Ishikawa (cell line): Measurements from ENCODE around the gene TBC1D5.
A peak's percentile ranks its signal among the peaks of the same experiment; 100 is the strongest.

Experiments used
- CEBPB ChIP-seq: IDR thresholded peaks from 2 replicates; pipeline ENCODE4 v1.6.1; 2012
- CREB1 ChIP-seq: IDR thresholded peaks from 2 replicates; pipeline ENCODE4 v1.6.1; 2012; ENCODE audit warnings: low read depth
- EGR1 ChIP-seq: IDR thresholded peaks from 2 replicates; pipeline ENCODE4 v1.6.1; 2012
- EP300 ChIP-seq: IDR thresholded peaks from 2 replicates; pipeline ENCODE4 v1.6.1; 2012; ENCODE audit warnings: borderline replicate concordance
- FOXM1 ChIP-seq: IDR thresholded peaks from 2 replicates; pipeline ENCODE4 v1.6.1; 2012; ENCODE audit warnings: low read depth, borderline replicate concordance
- NFIC ChIP-seq: IDR thresholded peaks from 2 replicates; pipeline ENCODE4 v1.6.1; 2012
- RAD21 ChIP-seq: IDR thresholded peaks from 2 replicates; pipeline ENCODE4 v1.6.1; 2012; ENCODE audit warnings: low read depth
- TAF1 ChIP-seq: IDR thresholded peaks from 2 replicates; pipeline ENCODE4 v1.6.1; 2012; ENCODE audit warnings: low read depth, mild to moderate bottlenecking
- TCF12 ChIP-seq: IDR thresholded peaks from 2 replicates; pipeline ENCODE4 v1.6.1; 2012; ENCODE audit warnings: low read depth
- TEAD4 ChIP-seq: IDR thresholded peaks from 2 replicates; pipeline ENCODE4 v1.6.1; 2012
- YY1 ChIP-seq: IDR thresholded peaks from 2 replicates; pipeline ENCODE4 v1.6.1; 2012; ENCODE audit warnings: low read depth
- ZBTB7A ChIP-seq: IDR thresholded peaks from 2 replicates; pipeline ENCODE4 v1.6.1; 2012; ENCODE audit warnings: low read depth
- TF ChIP-seq, protein P1 (sequence below): IDR thresholded peaks from 2 replicates; pipeline ENCODE4 v1.6.1; 2012
- TF ChIP-seq, protein P2 (sequence below): IDR thresholded peaks from 2 replicates; pipeline ENCODE4 v1.6.1; 2012; ENCODE audit warnings: low read depth, mild to moderate bottlenecking
- TF ChIP-seq, protein P3 (sequence below): IDR thresholded peaks from 2 replicates; pipeline ENCODE4 v1.6.1; 2012

Gene TBC1D5

DNA sequence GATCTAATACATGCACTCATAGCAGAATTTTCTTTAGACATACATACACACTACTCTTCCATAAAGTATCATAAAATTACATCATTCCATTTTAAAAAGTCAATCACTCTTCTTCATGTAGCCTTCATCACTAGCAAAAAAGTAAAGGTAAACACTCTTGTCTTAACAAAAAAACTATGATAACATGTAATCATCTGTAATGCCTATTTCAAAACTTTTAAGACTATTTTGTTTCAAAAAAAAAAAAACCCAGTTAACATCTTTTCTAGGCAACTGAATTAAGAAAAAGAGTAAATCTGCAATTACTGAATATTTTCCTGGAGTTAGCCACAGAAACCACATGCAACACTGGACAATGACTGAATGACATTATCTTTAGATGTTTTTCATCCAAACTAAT is 4.8 kb downstream of the TBC1D5 start:
- TF ChIP-seq TEAD4: no peak
- TF ChIP-seq YY1: no peak
- no peak for TF ChIP-seq TAF1
- TF ChIP-seq CEBPB: no peak
- no peak for TF ChIP-seq RAD21
- no peak for TF ChIP-seq FOXM1
- TF ChIP-seq TCF12: no peak
- TF ChIP-seq CREB1: no peak

DNA sequence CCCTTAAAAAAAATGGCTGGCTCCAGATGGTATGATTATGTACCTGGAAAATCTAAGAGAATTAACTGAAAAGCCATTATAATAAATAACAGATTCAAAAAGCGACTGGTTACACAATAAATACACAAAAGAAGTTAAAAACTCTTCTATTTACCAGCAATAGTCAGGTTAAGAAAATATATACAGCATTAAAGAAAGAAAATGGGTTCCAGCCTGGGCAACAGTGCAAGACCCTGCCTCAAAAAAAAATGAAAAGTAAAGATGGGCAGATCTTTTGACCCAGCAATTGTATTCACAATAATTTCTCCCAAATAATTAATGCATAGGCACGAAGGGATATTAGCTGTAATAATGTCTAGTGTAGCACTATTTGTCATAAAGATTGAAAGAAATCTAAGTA is 8.7 kb downstream of the TBC1D5 start:
- no peak for TF ChIP-seq TAF1
- TF ChIP-seq, protein P1, sequence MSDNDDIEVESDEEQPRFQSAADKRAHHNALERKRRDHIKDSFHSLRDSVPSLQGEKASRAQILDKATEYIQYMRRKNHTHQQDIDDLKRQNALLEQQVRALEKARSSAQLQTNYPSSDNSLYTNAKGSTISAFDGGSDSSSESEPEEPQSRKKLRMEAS: no peak
- TF ChIP-seq RAD21: no peak
- TF ChIP-seq YY1: no peak

DNA sequence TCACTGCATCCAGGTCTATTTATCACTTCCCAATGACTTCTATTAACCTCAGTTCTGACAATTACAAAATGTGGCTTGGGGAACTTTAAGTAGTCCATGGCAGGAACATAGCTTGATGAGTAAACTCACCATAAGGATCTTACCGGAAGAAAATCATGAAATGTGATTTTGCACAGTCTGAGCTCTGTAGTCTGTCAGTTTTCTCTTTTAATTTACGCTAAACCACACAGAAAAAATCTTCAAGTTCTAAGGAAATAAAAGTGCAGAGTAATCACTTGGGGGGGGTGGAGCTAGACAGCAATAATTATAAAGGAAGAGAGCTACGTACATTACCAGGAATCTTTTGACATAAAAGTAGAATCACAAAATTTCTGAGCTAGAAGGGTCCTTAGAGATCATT is 9.2 kb downstream of the TBC1D5 start:
- TF ChIP-seq NFIC: no peak
- TF ChIP-seq CREB1: no peak
- TF ChIP-seq, protein P1: no peak
- no peak for TF ChIP-seq RAD21
- TF ChIP-seq ZBTB7A: no peak
- TF ChIP-seq TCF12: no peak
- TF ChIP-seq FOXM1: no peak
- no peak for TF ChIP-seq TEAD4
- TF ChIP-seq YY1: no peak
- TF ChIP-seq, protein P2, sequence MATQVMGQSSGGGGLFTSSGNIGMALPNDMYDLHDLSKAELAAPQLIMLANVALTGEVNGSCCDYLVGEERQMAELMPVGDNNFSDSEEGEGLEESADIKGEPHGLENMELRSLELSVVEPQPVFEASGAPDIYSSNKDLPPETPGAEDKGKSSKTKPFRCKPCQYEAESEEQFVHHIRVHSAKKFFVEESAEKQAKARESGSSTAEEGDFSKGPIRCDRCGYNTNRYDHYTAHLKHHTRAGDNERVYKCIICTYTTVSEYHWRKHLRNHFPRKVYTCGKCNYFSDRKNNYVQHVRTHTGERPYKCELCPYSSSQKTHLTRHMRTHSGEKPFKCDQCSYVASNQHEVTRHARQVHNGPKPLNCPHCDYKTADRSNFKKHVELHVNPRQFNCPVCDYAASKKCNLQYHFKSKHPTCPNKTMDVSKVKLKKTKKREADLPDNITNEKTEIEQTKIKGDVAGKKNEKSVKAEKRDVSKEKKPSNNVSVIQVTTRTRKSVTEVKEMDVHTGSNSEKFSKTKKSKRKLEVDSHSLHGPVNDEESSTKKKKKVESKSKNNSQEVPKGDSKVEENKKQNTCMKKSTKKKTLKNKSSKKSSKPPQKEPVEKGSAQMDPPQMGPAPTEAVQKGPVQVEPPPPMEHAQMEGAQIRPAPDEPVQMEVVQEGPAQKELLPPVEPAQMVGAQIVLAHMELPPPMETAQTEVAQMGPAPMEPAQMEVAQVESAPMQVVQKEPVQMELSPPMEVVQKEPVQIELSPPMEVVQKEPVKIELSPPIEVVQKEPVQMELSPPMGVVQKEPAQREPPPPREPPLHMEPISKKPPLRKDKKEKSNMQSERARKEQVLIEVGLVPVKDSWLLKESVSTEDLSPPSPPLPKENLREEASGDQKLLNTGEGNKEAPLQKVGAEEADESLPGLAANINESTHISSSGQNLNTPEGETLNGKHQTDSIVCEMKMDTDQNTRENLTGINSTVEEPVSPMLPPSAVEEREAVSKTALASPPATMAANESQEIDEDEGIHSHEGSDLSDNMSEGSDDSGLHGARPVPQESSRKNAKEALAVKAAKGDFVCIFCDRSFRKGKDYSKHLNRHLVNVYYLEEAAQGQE: no peak
- no peak for TF ChIP-seq CEBPB
- no peak for TF ChIP-seq EGR1
- TF ChIP-seq EP300: no peak
- no peak for TF ChIP-seq TAF1
- TF ChIP-seq, protein P3, sequence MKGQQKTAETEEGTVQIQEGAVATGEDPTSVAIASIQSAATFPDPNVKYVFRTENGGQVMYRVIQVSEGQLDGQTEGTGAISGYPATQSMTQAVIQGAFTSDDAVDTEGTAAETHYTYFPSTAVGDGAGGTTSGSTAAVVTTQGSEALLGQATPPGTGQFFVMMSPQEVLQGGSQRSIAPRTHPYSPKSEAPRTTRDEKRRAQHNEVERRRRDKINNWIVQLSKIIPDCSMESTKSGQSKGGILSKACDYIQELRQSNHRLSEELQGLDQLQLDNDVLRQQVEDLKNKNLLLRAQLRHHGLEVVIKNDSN: no peak

DNA sequence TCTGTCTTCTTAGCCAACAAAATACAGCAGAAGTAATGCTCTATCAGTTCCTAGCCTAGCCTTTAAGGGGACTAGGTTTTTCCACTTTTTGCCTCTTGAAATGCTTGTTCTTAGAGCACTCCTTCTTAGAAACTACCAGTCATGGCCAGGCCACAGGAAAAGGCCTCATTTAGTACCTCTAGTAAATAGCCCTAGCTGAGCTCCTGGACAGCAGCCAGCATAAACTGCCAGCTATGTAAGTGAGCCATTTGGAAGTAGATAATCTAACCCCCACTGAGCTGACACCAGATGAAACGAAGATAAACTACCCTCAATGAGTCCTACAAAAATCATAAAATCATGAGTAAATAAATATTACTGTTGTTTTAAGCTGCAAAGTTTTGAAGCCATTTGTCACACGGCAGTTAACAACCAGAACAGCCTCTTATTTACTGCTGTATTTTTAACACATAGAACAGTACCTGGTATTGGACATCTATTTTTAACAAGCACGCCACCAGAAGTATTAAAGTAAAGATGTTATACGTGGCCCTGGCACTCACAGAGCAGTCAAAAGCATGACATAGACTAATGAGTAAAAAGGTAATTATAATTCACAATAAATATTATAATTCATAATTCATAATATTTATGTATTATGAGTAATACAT is 12.0 kb downstream of the TBC1D5 start:
- TF ChIP-seq TEAD4 (0 out of 2 replicates have a peak, but pooled peaks have one; percentile 34), TCF12 (0 out of 2 replicates have a peak, but pooled peaks have one; percentile 32), NFIC (peak; percentile 89), ZBTB7A (no peak)

DNA sequence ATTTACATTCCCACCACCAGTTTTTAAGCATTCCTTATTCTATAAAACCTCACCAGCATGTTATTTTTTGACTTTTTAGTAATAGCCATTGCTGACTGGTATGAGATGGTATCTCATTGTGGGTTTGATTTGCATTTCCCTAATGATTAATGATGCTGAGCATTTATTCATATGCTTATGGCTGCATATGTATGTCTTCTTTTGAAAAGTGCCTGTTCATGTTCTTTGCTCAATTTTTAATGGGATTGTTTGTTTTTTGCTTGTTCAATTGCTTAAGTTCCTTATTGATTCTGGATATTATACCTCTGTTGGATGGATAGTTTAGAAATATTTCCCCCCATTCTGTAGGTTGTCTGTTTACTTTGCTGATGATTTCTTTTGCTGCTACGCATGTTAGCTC is 16.1 kb downstream of the TBC1D5 start:
- TF ChIP-seq TEAD4 (no peak), TAF1 (no peak), CEBPB (no peak), RAD21 (no peak), YY1 (no peak), ZBTB7A (no peak), EP300 (no peak), NFIC (no peak), TCF12 (no peak)
- TF ChIP-seq, protein P1: no peak
- TF ChIP-seq, protein P3: no peak
- TF ChIP-seq, protein P2: no peak

DNA sequence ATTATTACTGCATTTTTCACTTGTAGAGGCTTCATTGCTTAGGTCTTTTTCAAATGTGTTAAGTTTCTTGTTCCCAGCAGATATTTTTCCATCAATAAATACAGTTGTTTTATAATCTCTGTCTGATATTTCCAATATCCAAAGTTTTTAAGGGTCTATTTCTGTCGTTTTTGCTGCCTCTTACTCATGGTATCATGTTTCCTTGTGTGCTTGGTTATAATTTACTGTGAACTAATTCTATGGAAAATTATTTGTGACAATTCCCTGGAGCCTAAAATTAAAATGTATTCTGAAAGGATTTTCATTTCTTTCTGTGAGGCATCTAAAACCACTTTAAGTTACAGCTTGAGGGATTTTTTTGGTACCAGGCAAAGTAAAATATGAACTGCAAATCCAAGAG is 17.5 kb downstream of the TBC1D5 start:
- TF ChIP-seq TAF1 (no peak), TCF12 (no peak), TEAD4 (no peak), RAD21 (no peak)
